Activated naive CD4-positive, alpha-beta T cell treated with anti-CD3 and anti-CD28 coated beads, Interleukin-2, amount 10 ng/mL, durations not matched to agents 7 days and 5 days (primary cell): ENCODE measurements around the gene SMAD2.
A peak's percentile ranks its signal among the peaks of the same experiment; 100 is the strongest.

Experiments used
- CTCF ChIA-PET: fragments of 350-600 bp; sonication (Branson Sonifier 250); formaldehyde crosslinking; loops from one replicate; lab custom pipeline; 2021; ENCODE audit warnings: antibody characterized with exemption; lab: Charles Lee
- DNase-seq: peaks from one replicate; pipeline ENCODE4 v3.0.0-alpha.2; 2020
- H3K27ac Mint-ChIP-seq: one replicate; pipeline ENCODE4 v1.8.0; 2021; ENCODE audit warnings: mild to moderate bottlenecking, moderate library complexity, mixed read lengths
- H3K27me3 Mint-ChIP-seq: one replicate; pipeline ENCODE4 v1.8.0; 2021; ENCODE audit warnings: mild to moderate bottlenecking, mixed read lengths
- H3K36me3 Mint-ChIP-seq: one replicate; pipeline ENCODE4 v1.8.0; 2021; ENCODE audit warnings: mixed read lengths
- H3K4me1 Mint-ChIP-seq: one replicate; pipeline ENCODE4 v1.8.0; 2021; ENCODE audit warnings: mixed read lengths
- H3K4me3 Mint-ChIP-seq: one replicate; pipeline ENCODE4 v1.8.0; 2021; ENCODE audit warnings: mild to moderate bottlenecking, moderate library complexity, mixed read lengths
- H3K9me3 Mint-ChIP-seq: one replicate; pipeline ENCODE4 v1.8.0; 2021; ENCODE audit warnings: mixed read lengths

SMAD2 gene

DNA sequence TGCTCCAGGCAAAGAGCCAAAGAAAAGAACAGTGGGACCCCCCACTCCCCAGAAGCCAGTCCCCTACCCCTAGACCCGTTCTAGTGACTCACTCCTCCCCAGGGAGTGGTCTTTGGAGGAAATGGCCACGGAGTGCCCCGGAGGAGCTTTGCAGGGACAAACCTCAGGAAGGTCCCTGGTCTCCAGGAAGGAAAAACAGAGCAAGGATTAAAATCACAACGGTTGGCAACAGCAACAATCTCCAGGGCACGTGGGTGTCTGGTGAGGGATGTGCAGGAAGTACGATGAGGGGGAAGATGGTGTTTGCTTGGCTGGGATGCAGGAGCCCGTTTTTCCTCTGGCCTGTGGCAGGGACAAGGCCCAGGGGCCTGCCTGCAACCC lies 135.0 kb downstream of the SMAD2 start:
- CTCF ChIA-PET = no interaction called here
- Mint-ChIP-seq H3K4me1 (no peaks in the 10 kb centered on the region), H3K4me3 (no peak overlapping the region), H3K36me3 (no peaks in the 10 kb centered on the region), H3K27ac (no peak overlapping the region), H3K27me3 (peaks cover 17% of the 10 kb centered on the region), H3K9me3 (no peaks in the 10 kb centered on the region)
- DNase-seq = no peak

DNA sequence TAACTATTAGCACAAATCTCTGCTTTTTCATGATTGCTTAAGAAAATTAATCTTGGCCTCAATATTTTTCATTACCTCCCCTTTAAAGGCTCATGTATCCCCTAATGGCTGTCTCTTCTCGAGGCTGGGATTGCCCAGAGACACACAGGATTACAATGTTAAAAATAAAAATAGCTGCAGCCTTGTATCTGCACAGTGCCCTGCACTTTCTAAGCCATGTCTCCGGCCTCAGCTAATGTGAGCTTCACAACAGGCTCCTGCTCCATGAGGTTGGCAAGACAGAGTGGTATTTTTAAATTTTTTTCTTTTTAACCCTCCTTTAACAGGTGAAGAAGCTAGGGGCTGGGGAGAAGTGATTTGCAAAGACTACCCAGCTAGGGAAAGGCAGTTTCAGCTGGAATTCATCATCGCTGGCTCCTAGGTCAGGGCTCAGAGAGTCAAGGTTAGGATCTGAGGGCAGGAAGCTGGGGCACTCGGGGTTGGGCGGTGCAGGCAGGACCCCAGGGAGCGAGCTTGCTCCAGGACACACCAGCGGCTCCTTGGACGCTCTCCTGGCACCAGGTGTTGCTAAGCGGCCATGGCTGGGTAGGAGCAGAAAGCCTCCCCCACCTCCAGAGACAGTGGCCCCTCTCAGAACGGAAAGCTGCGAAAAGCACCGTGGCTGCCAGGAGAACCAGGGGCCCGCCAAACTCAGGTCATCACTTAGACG lies 135.6 kb downstream of the SMAD2 start:
- CTCF ChIA-PET = no interaction called here
- no peaks in the 10 kb centered on the region for H3K4me1 Mint-ChIP-seq
- no peak overlapping the region for H3K27ac Mint-ChIP-seq
- DNase-seq = no peak
- no peaks in the 10 kb centered on the region for H3K9me3 Mint-ChIP-seq
- H3K27me3 Mint-ChIP-seq = peaks cover 17% of the 10 kb centered on the region
- H3K4me3 Mint-ChIP-seq = no peak overlapping the region
- H3K36me3 Mint-ChIP-seq = no peaks in the 10 kb centered on the region

DNA sequence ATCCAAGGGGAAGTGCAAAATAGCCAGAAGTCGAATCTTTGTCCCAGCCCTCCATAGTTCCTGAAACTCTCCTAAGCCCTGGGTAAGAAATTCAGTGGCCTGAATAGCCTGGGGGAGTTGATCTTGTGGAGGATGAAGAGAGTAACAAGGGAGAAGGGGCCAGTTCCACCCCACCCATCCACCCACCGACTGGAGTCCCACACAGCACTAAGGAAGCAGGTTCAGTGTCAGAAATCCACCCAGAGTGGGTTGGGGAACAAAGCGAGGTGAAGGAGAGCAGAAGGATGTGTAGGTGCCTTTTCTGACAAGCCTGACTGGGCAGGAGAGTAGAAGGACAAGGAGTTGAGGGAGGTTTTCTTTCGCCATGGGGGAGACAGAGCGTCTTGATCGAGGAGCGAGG lies 136.8 kb downstream of the SMAD2 start:
- Mint-ChIP-seq H3K27ac (no peak overlapping the region), H3K4me1 (no peaks in the 10 kb centered on the region), H3K36me3 (no peaks in the 10 kb centered on the region), H3K27me3 (peaks cover 25% of the 10 kb centered on the region), H3K9me3 (no peaks in the 10 kb centered on the region), H3K4me3 (no peak overlapping the region)
- CTCF ChIA-PET = no interaction called here
- DNase-seq = no peak

DNA sequence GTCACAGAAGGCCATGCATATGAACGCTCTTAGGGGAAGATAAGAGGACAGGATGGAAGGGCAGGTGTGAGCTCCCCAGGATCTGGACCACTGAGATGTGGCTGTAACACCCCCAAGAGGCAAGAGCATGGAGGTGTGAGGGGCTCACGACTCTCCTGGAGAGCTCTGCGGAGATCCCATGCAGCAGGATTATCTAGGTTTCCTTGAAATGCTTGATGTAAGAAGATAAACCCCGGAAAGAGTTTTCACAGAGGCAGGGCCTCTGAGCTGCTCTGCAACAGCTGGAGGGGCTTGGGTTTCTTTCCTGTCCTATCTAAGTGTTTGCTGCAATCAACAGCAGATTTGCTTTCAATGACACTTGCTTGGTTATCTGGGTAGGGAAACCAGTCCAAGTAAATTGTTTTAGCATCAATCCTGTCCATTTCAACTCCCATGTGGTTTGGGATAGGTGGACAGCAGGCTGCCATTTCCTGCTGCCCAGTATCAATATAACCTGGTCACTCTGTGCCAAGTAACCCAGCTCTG lies 138.9 kb downstream of the SMAD2 start:
- no peak overlapping the region for H3K27ac Mint-ChIP-seq

DNA sequence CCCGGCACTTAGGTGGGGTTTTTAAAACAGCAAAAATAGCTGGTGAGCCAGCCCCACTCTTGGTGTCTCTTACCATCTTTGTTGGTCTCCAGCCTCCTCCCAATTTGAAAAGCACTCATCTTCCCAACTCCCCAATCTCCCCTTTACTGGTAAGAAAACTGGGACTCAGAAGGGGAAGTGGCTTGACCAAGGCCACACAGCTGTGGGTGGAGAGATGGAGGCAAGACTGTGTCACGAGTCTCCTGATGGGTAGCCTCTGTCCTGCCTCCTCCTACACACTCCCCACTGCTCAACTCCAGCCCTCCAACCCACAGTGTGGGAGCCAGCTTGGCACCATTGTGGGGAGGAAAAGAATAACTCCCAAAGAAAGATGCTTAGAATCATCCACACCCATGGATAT lies 140.4 kb downstream of the SMAD2 start:
- DNase-seq = no peak
- CTCF ChIA-PET = no interaction called here
- peaks cover 17% of the 10 kb centered on the region for H3K27me3 Mint-ChIP-seq
- no peak overlapping the region for H3K27ac Mint-ChIP-seq
- H3K4me1 Mint-ChIP-seq = no peaks in the 10 kb centered on the region
- H3K4me3 Mint-ChIP-seq = no peak overlapping the region
- H3K36me3 Mint-ChIP-seq = no peaks in the 10 kb centered on the region
- H3K9me3 Mint-ChIP-seq = no peaks in the 10 kb centered on the region

More for the DNA sequence above, 138.9 kb downstream of the SMAD2 start:
- H3K27me3 Mint-ChIP-seq = peaks cover 25% of the 10 kb centered on the region
- H3K4me1 Mint-ChIP-seq = no peaks in the 10 kb centered on the region
- no peaks in the 10 kb centered on the region for H3K9me3 Mint-ChIP-seq
- no peak for DNase-seq
- no peaks in the 10 kb centered on the region for H3K36me3 Mint-ChIP-seq
- CTCF ChIA-PET = no interaction called here
- H3K4me3 Mint-ChIP-seq = no peak overlapping the region

DNA sequence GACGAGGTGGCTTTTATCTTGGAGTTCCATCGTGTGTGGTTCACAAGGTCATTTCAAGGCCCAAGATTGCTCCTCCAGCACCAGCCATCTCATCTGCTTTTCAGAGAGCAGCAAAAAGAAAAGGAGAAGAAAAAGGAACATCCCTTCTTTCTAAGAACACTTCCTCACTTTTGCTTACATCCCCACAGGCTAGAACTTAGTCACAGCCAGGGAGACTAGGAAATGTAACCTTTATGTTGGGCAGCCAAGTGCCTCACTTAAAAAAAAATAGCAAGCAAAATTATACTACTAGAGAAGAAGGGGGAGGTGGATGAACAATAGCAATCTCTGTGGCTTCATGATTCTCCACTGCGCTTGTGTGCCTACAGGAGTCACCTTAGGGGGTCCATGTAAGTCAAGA lies 141.8 kb downstream of the SMAD2 start:
- CTCF ChIA-PET = interaction anchor here (0.6 kb wide), 1 partner anchor 188 kb away, joined by 3 read pairs; no protein-coding TSS in a partner anchor
- H3K4me1 Mint-ChIP-seq = no peaks in the 10 kb centered on the region
- no peaks in the 10 kb centered on the region for H3K36me3 Mint-ChIP-seq
- H3K27ac Mint-ChIP-seq = no peak overlapping the region
- DNase-seq = no peak
- H3K4me3 Mint-ChIP-seq = no peak overlapping the region
- peaks cover 9% of the 10 kb centered on the region for H3K27me3 Mint-ChIP-seq
- peaks cover 9% of the 10 kb centered on the region for H3K9me3 Mint-ChIP-seq

DNA sequence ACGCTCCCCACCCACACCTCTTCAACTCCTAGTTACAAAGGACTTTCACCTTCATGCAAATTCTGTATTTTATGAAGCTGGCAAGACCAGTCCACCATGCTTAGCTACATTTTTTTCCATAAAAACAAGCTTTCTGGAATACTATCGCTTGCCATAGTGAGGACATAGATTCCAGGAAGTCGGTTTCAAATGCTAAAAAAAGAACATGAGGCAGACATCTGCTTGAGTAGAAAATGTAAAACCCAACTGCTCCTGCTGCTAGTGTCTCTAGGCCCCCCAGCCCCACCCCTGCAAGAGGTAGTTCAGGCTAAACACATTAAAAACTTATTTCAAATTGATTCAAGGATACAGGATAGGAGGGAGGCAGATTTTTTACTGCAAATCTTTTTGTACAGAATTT lies 148.9 kb downstream of the SMAD2 start:
- Mint-ChIP-seq H3K9me3 (peaks cover 9% of the 10 kb centered on the region), H3K4me3 (no peak overlapping the region), H3K27ac (no peak overlapping the region), H3K4me1 (no peaks in the 10 kb centered on the region), H3K27me3 (peaks cover 10% of the 10 kb centered on the region), H3K36me3 (no peaks in the 10 kb centered on the region)
- no peak for DNase-seq
- CTCF ChIA-PET = no interaction called here

DNA sequence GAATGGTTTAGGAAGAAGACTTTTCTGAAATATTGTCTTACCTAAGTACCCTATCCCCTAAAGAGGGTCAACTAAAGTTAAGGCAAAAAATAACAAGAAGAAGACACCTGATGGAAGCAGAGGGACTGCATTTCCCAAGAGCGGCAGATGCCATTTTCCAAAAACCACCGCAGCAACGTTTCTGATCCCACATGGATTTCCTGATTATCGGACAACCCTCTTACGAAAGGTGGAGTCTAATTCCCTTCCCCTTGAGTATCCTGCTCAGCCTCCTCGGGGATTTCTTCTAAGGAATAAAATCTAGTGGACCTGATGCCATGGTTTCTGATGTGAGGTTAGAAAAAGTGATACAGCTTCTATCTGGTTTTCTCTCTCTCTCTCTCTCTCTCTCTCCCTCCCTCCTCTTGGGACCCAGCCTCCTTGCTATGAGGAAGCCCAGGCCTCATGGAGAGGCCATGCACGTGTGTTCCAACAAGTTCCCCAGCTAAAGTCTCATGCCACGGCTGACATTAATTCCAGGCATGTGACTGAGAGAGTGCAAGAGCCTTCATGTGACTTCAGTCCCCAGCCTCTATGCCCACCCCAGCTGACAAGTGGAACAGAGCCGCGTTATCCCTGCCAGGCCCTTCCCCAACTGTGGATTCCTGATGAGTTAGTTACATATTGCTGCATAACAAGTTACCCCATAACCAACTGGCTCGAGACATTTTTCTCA lies 150.3 kb downstream of the SMAD2 start:
- Mint-ChIP-seq H3K4me1 (no peaks in the 10 kb centered on the region), H3K27ac (no peak overlapping the region), H3K4me3 (no peak overlapping the region), H3K36me3 (no peaks in the 10 kb centered on the region), H3K9me3 (peaks cover 9% of the 10 kb centered on the region), H3K27me3 (peaks cover 19% of the 10 kb centered on the region)
- CTCF ChIA-PET = no interaction called here
- no peak for DNase-seq

DNA sequence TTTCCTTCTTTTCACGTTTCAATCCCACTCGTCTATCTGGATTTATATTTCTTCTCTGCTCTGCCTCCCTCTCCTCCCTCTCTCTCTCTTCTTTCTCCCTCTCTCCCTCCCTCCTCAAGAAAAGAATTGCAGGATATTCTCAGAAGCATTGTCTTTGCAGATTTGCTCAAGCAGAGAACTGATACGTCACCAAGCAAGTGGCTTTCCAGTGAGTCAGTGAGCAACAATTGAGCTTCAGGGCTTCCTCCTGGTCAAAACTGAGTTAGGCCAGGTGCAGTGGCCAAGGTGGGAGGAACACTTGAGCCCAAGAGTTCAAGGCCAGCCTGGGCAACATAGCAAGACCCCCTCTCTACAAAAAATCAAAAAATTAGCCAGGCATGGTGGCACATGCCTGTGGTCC lies 151.1 kb downstream of the SMAD2 start:
- Mint-ChIP-seq H3K27ac (no peak overlapping the region), H3K4me1 (no peaks in the 10 kb centered on the region), H3K36me3 (no peaks in the 10 kb centered on the region), H3K9me3 (peaks cover 5% of the 10 kb centered on the region), H3K27me3 (peaks cover 21% of the 10 kb centered on the region), H3K4me3 (no peak overlapping the region)
- CTCF ChIA-PET = no interaction called here
- DNase-seq = no peak

DNA sequence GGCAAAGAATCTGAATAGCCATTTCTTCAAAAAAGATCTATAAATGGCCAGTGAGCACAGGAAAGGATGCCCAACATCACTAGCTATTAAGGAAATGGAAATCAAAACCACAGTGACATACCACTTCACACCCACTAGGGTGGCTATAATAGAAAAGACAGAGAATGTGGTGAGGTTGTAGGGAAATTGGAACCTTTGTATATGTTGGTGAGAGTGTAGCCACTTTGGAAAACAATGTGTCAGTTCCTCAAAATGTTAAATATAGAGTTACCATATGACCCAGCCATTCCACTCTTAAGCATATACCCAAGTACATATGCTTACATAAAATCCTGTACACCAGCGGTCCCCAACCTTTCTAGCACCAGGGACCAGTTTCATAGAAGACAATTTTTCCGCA lies 152.8 kb downstream of the SMAD2 start:
- Mint-ChIP-seq H3K9me3 (no peaks in the 10 kb centered on the region), H3K27me3 (peaks cover 29% of the 10 kb centered on the region), H3K36me3 (no peaks in the 10 kb centered on the region), H3K4me1 (no peaks in the 10 kb centered on the region), H3K4me3 (no peak overlapping the region), H3K27ac (no peak overlapping the region)
- no peak for DNase-seq
- CTCF ChIA-PET = interaction anchor here (1.9 kb wide), 1 partner anchor 220 kb away, joined by 4 read pairs; no protein-coding TSS in a partner anchor

DNA sequence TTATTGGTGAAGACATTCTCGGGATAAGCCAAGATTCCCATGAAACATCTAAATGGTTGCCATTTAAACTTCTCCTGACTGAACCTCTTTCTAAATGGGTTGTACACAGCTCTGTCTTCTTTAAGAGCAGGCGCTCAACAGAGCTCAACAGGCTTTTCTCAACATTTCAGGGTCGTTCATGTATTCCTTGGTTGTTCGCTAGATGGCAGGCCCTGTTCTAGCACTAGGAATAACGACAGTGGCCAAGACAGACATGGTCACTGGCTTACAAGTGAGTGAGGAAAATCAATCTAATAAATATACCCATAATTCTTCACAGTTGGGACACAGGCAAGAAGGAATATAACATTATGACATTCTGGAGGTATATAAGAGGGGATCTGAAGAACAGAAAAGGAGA lies 154.5 kb downstream of the SMAD2 start:
- Mint-ChIP-seq H3K4me1 (no peaks in the 10 kb centered on the region), H3K36me3 (no peaks in the 10 kb centered on the region), H3K4me3 (no peak overlapping the region), H3K27me3 (peaks cover 33% of the 10 kb centered on the region), H3K9me3 (no peaks in the 10 kb centered on the region), H3K27ac (no peak overlapping the region)
- no peak for DNase-seq
- CTCF ChIA-PET = interaction anchor here (1.9 kb wide), 1 partner anchor 221 kb away, joined by 4 read pairs; no protein-coding TSS in a partner anchor

DNA sequence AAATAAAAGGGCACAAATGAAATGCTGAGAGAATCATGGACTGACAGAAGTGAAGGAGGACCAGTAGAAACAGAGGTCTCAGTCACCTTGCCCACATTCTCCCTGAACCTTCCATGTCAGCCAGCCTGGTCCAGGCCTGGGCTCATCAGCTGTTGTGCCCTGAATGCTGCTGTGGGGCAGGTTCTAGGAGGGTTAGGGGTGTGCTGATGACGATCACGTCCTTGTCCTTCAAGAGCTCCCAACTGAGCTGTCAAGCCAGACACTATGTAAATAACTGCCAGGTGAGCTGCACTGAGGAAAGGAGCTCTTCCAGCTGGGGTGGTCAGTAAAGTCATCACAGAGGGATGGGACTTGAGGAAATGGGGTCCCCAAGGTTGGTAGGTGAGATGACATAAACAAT lies 156.5 kb downstream of the SMAD2 start:
- H3K36me3 Mint-ChIP-seq = no peaks in the 10 kb centered on the region
- no peaks in the 10 kb centered on the region for H3K9me3 Mint-ChIP-seq
- no peak overlapping the region for H3K27ac Mint-ChIP-seq
- DNase-seq = no peak
- CTCF ChIA-PET = interaction anchor here (0.8 to 3.5 kb wide), 3 partner anchors 19 to 224 kb away, joined by 3 to 37 read pairs (median 4); no protein-coding TSS in a partner anchor
- H3K27me3 Mint-ChIP-seq = peaks cover 31% of the 10 kb centered on the region
- no peak overlapping the region for H3K4me3 Mint-ChIP-seq
- H3K4me1 Mint-ChIP-seq = no peaks in the 10 kb centered on the region

DNA sequence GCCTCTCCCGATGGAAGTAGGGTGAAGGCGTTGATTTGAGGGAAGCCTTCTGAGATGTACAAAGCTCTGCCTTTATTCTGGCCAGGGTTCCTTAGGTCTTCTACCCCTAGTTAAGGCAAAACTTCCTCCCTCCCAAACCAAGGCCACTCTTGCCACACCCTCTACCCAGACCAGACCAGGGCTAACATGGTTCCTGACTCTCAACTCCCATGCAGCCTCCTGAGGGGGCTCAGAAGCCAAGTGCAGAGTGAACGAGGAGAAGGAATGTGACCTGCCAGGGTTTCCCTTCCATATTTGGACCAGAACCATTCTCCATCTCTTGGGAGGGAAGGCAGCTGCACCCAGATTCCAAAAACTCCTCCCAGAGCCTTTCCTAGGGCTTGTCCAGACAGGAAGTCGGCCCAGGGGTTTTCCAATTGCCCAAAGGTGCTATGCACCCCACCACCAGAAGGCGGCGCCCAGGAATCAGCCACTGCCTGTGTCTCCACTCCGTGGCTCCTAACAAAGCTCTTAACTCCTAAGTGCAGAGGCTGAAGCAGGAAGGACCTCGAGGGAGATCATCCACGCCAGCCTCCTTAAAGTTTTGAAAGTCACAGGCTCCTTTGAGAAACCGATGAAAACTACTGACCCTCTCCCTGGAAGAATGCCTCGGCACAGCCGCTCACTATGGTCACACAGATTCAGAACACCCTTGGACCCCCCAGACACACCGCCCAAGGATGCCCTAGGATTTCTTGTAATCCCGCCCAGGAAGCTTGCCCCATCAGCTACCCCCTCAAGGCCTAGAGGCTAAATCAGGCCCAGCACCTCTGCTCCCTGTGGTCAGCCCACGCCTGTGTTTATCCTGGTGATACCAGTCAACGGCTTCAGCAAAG lies 157.8 kb downstream of the SMAD2 start:
- DNase-seq = peak; percentile 63
- Mint-ChIP-seq H3K9me3 (no peaks in the 10 kb centered on the region), H3K4me3 (no peak overlapping the region), H3K27me3 (peaks cover 30% of the 10 kb centered on the region), H3K27ac (no peak overlapping the region), H3K4me1 (no peaks in the 10 kb centered on the region), H3K36me3 (no peaks in the 10 kb centered on the region)
- CTCF ChIA-PET = interaction anchor here (0.6 to 3.5 kb wide), 15 partner anchors 18 to 673 kb away, joined by 3 to 37 read pairs (median 4); no protein-coding TSS in a partner anchor

DNA sequence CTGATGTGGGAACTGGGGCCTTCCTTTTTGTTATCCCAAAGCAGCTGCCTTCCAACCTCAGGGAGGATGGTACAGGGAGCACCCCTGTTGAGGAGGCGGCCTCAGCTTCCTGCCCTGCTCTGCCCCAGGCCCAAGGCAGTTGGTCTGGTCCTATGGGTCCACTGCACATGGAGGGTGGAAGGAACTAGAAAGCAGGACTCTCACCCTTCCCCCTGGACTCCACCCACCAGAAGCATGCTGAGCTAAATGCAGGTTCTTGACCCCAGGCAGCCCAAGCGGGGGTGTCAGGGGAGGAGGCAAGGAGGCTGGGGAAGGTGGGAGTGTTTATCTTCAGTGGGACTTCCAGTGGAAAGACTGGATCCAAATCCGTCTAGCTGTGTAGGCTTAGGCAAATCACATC lies 158.5 kb downstream of the SMAD2 start:
- no peak for DNase-seq
- Mint-ChIP-seq H3K36me3 (no peaks in the 10 kb centered on the region), H3K27ac (no peak overlapping the region), H3K4me1 (no peaks in the 10 kb centered on the region), H3K27me3 (peaks cover 30% of the 10 kb centered on the region), H3K4me3 (no peak overlapping the region), H3K9me3 (no peaks in the 10 kb centered on the region)
- CTCF ChIA-PET = interaction anchor here (0.7 to 3.5 kb wide), 14 partner anchors 15 to 673 kb away, joined by 3 to 37 read pairs (median 3); no protein-coding TSS in a partner anchor
